Kidney tubule cell (primary cell): Measurements from ENCODE around the gene PPP1R15B.

Experiments used
- DNase-seq: peaks from one replicate; pipeline ENCODE4 v3.0.0-alpha.2; 2018; ENCODE audit warnings: low spot score

The PPP1R15B gene

DNA sequence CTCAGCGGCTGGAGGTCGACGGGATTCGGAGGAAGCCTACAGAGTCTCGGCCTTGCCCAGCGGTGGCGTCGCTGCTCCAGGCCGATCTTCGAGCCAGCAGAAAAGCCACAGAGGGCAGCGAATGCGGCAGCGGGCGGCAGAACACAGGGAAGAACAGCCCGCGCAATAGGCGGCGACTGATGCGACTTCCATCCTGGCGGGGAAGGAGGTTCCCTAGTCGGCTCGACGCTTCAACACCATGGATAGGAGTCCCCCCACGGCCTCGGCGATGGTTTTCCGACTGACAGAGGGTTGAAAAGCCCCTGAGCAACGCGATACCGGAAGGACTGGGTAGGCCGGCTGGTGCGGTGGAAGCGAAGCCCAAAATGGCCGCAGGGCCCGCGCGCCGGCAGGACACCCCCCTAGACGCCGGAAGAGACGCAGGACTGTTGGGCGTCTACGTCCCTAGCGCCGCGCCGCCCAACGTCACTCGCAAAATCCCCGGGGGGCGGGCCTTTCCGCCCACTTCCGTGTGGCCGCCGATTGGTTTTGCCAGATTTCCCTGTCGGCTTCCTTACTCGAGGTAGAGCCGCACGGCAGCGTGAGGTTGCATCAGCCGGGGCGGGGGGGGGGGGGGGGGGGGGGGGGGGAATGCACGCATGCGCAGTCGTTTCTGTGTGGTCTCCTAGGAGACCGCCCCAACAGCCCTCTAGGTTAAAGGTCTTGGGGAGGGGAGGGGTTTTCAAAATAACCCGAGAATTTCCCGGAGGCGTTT lies at the start of gene PPP1R15B:
TSS of gene PPP1R15B (minus strand) at position 367 of the 754 bp plus-strand sequence. CDS start 406 bp downstream, outside the sequence.
- peak; percentile 99 for DNase-seq

- no peak for DNase-seq
Measured at GRCh38 chr1:204460346-204460745, 48.7 kb upstream of the PPP1R15B start.

DNA sequence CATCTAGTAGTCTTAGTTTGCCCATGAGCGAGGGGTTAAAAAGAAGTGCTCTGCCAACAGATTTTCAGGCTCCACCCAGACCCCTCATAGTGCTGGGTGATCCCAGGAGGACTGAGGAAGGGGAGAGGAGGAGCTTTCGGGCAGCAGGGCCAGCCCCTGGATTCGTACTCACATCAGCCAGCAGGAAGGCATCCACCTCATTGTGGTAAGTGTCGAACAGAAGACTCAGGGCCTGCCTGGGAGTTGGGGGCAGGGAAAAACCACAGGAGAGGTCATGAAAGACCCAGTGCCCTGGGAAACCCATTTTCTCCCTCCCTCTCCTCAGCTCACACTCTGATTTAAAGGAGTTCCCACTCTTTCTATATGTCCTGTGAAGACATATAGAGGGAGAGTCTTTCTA lies 48.1 kb upstream of the PPP1R15B start:
- no peak for DNase-seq

GRCh38 chr1:204457666-204458065 lies 46.0 kb upstream of the PPP1R15B start:
- DNase-seq: no peak

DNA sequence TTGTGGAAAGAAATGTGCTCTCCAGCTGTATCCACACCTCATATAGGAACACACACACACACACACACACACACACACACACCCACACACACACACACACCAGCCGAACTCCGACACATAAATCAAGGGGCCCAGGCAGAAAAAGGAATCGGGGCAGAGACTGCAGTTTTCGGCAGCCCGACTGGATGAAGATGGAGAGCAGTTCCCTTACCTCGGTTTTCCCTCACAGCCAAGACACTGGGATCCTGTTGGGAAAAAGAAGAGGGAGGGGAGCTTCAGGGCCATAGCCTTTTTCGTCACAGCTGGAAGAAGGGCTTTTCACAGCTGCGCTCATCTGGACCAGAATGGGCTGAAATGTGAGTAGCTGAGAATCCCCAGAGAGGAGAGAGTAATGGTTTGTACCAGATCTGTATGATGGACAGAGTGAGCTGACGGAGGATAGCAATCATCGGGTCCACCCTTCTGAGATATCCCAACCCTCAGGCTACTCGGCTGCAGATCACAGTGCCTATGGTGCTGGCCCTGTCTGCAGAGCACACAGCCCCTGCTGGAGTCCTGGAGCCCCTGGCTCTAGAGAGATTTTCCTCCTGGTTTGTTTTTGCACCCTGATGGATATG lies 45.3 kb upstream of the PPP1R15B start:
- DNase-seq: no peak

DNA sequence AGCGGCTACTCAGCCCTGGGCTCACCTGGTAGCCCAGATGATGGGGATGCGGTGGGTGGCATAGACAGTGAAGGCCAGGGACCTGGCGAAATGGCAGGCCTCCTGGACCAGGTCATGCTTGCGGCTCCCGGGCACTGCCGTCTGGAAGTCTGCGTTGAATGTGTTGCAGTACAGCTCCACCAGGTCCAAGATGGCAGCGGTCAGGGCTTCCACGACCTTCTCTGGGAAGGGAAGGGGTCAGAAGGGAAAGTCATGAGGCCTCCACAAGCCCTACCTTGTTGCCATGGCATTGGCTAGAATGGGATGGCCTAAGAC lies 44.2 kb upstream of the PPP1R15B start:
- no peak for DNase-seq

GRCh38 chr1:204455063-204455830 lies 43.6 kb upstream of the PPP1R15B start:
- no peak for DNase-seq

DNA sequence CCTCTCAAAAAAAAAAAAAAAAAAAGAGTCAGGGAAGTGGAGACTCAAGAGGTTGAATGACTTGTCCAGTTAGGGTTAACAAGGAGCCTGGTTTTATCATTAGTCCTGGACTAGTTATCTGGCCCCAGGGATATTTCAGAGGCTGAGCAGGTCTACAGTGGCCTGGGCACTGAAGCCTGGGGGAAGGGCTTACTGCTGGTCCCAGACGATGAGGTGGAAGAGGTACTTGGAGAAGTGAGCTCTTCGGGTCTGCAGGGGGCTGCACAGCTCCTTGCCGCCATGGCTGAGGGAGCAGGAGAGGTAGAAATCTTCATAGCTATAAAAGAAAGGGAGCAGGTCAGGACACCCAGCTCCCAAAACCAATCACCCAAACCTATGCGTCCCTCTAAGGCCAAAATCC lies 42.9 kb upstream of the PPP1R15B start:
- DNase-seq: no peak

DNA sequence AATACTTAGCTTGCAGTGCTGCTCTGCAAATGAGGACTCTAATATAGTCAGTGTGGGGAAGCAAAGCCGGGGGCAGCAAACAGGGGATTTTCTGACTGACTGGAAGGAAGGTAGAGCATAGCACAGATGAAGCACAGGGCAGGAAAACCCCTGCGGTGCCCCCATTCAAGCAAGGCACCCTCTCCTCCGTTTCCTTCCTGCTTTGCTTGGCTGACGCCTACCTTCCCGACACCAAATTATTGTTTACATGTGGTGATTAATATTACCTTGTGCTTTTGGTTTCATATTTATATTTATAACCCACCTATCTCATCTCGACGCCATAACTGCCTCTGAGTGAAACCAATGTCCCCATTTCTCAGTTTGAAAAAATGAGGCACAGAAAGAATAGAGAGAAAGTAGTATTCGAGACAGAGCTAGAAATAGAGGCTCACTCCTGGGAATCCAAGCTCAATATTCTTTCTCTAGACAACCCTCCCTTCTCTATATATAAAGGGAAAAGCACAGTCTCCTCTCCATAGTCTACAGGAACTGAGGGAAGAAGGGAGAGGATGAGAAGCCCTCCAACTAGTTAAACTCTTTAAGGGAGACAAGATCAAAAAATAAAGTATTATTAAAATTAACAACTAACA lies 41.6 kb upstream of the PPP1R15B start:
- DNase-seq: no peak

DNA sequence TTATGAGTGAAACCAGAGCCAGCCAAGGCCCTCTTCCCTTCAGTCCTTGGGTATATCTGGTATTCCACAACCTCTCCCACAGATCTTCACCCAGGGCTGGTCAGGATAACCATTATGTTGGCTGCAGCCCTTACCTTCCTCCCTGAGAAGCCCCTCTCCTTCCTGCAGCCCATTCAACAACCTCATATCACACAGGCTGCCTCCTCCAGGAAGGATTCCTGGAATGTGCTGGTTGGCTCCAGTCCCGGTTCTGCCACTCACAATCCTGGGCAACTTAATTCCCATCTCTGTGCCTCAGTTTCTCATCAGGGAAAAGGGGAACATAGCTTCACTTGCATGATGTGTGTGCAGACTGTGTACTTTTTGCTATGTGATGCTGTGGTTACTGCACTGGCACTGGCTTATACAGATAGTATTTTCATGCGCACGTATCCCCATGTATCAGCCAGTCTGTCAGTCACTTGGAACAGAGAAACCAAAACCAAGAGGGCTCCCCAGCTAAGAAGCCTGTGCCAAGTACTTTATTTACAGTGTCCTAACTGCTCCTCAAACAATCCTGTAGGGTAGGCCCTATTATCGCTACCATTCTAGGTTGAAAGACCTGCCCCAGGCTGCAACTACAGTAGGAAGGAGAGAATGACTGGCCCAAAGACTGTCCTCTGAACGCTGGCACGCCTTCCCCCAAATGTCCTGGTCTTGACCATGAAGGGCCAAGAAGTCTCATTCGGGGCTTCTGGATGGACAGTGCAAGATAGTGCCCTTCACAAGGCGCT lies 39.9 kb upstream of the PPP1R15B start:
- DNase-seq: no peak

DNA sequence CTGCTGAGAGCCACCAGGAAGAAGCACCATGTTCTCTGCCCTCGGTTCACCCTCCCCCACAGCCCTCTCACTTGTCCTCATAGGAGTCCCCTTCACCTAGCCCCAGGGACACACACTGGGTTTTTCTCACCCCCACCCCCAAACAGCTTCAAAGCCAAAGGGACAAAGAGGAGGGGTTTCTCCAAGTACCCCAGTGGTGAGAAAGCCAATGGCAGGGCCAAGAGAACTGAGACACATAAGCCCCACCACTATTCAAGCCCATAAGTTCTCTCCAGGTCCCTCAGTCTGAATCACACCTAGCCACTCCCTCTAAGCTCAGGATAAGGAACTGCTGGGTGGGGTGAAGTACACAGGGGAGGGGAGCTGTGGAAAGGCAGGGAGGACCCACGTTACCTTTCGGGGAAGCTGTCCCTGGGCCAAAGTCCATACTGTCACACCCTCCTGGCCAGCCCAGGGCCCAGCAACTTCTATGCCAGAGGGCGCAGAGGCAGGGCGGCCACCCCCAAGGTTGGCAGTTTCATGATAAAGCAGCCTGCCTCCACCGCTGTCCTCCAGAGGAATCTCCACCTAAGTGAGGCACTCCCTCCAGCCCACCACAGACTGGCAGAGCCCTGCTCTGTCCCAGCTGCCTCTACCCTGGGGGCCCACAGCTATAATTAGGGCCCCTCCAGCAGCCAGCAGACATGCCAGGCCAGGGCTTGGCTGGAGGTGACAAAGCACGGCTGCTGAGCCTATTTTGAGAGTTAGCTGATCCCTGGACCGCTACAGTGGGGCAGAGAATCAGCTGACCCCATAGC lies 39.0 kb upstream of the PPP1R15B start:
- peak; percentile 21 for DNase-seq

GRCh38 chr1:204449678-204450280 lies 38.2 kb upstream of the PPP1R15B start:
- no peak for DNase-seq

GRCh38 chr1:204448991-204449677 lies 37.5 kb upstream of the PPP1R15B start:
- no peak for DNase-seq

GRCh38 chr1:204448344-204448964 lies 36.8 kb upstream of the PPP1R15B start:
- peak; percentile 75 for DNase-seq

GRCh38 chr1:204447736-204448135 lies 36.1 kb upstream of the PPP1R15B start:
- no peak for DNase-seq

GRCh38 chr1:204447190-204447589 lies 35.6 kb upstream of the PPP1R15B start:
- DNase-seq: no peak

- DNase-seq: peak; percentile 59
Measured at GRCh38 chr1:204446413-204447111, 34.9 kb upstream of the PPP1R15B start.

DNA sequence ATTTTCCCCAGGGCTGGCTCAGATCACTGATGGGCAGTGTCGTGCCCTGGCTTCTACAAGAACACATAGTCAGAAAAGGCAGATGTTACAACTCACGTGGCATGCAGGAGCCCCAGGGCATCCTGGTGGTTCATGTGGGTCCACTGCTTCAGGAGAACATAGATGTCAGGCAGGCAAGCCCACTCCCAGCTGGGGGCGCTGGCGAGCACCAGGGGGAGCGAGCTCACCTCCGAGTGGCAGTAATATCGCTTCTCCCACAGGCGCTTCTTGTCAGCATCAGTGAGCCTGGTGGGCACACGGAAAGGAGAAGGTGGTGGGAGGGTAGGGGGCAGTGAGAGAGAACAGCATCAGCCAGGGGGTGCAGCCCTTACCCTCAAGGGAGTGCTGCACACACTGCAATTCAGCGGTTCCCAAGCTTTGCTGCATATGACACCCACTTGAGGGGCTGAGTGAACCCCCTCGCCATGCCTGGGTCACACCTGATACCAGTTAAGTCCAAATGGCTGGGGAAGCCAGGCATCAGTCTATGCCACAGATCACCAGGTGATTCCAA lies 34.3 kb upstream of the PPP1R15B start:
- DNase-seq: peak; percentile 21
